Measurements from ENCODE around the gene GPR183.

The GPR183 gene, protein sequence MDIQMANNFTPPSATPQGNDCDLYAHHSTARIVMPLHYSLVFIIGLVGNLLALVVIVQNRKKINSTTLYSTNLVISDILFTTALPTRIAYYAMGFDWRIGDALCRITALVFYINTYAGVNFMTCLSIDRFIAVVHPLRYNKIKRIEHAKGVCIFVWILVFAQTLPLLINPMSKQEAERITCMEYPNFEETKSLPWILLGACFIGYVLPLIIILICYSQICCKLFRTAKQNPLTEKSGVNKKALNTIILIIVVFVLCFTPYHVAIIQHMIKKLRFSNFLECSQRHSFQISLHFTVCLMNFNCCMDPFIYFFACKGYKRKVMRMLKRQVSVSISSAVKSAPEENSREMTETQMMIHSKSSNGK

DNA sequence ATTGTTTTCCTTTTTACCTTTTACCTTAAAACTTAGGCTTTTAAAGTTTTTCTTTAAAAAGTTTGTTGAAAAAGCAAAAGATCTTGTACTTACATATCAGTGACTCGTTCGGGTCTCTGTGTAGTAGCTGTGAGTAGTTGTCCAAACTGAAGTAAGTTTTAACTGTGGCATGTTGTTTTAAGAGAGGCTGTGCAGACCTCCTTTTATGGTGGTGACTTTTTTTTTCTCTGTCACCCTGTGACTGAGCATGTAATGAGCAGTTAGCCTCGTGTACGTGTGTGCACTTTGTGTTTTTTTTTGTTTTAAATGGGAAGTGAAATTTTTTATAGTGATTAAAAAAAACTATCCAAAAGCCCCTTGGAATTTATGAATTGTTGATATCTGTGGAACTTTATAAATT is at the start of gene GPR183:
GPR183 (minus strand) TSS at position 153 of the 400 bp plus-strand sequence. CDS start 11,254 bp downstream, outside the sequence.
- POLR2A ChIA-PET: no interaction called here
- DNase-seq (ENCODE audit: extremely low spot score): no peak
- TF ChIP-seq SP1 (IDR thresholded peaks at IDR 0.05): no peak
- peak; percentile 78 for TF ChIP-seq ZNF384 (IDR thresholded peaks at IDR 0.05)
- CTCF ChIA-PET: interaction anchor here (0.7 kb wide), 1 partner anchor 22 kb away, joined by 10 read pairs; no protein-coding TSS in a partner anchor

DNA sequence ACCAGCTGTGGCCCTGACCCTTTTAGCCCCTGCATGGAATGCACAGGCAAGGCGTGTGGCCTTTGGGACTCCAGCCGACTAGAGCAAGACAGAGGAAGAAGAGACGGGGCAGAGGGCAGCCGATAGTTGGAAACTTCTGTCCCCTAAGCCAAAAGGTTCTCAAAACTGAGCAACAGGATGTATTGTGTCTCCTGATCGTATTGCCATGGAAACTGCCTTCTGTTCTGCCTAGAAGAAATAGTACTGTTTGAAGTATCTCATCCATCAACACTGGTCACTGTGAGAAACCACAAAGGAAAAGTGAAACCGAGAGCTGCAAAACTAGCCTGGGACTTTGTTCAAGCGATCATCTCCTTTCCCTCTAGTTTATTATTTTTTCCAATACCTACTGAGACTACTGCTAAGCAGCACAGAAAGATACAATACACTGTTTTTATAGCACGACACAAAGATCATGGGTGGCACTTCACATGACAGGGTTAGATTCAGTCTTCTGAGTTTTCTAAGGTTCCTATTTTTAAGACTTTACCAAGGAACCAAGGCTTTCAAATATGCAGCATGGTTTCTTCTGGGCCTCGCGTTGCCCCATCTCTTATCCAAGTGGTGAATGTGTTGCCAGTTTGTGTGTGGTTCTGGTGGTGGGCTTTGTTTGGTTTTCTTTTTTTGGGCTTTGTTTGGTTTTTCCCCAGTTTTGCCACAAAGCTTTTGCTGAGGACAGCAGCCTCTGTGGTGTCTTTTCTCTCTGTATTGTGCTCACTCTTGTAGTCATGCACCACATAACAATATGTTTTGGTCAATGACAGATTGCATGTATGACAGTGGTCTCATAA is 49.3 kb upstream of the GPR183 start:
- CTCF ChIA-PET: no interaction called here
- no peak for TF ChIP-seq ELF4 (IDR thresholded peaks at IDR 0.05)
- no peak for DNase-seq (ENCODE audit: extremely low spot score)
- POLR2A ChIA-PET: no interaction called here

DNA sequence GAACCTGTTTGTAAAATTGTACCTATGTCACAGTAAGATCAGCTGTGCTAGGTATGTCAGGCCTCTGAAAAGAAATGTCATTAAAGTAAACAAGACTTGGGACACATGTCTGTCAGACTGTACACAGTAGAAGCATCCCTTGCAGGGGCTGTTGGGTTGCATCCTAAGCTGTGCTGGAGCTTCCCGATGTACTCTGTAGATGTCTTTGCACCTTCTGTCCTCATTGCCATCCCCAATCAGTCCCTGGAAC is 48.7 kb upstream of the GPR183 start:
- POLR2A ChIA-PET: no interaction called here
- CTCF ChIA-PET: no interaction called here
- DNase-seq (ENCODE audit: extremely low spot score): no peak
- TF ChIP-seq FOXA1 (IDR thresholded peaks at IDR 0.05): no peak
- TF ChIP-seq ARNT (IDR thresholded peaks at IDR 0.05): no peak
- no peak for TF ChIP-seq FOXK2 (IDR thresholded peaks at IDR 0.05)
- TF ChIP-seq HDGF (IDR thresholded peaks at IDR 0.05; ENCODE audit: borderline replicate concordance): no peak
- no peak for TF ChIP-seq ZNF384 (IDR thresholded peaks at IDR 0.05)
- no peak for TF ChIP-seq LEF1 (IDR thresholded peaks at IDR 0.05; ENCODE audit: borderline replicate concordance)

DNA sequence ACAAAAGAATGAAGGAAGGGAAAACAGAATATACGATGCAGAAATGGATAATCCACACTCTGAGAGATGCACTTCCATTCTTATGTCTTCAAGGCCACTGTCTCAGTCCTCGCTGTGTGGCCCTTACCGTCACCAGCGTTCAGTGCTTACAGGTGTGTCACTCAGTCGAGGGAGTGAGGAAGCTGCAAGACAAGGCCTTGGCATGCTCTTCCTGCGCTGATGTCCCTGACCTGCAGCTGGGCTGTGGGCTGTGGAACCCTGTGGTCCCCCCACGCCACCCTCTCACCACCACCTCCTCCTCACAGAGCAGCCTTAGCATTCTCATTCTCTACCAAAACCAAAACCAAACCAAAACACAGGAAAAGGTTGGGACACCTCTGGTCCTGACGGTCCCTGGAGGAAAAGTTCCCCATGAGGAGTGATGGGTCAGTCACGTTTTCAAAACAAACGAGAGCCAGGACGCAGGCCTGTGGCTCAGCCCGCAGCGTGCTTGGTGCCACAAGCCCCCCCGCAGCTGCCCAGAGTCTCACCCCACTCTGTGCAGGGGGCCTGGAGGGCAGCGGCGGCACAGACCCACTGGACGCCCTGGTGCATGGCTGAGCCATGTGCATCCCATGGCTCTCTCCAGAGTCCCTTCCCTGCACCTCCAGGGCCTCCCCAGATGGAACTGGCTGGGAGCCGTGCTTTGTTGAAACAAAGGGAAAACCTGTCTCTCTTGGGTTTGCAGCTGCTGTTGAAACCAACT is 48.2 kb upstream of the GPR183 start:
- ChIA-PET CTCF (no interaction called here), POLR2A (no interaction called here)
- DNase-seq (ENCODE audit: extremely low spot score): no peak
- TF ChIP-seq BHLHE40 (IDR thresholded peaks at IDR 0.05; ENCODE audit: borderline replicate concordance): no peak
- TF ChIP-seq CTBP1 (IDR thresholded peaks at IDR 0.05; ENCODE audit: borderline replicate concordance): no peak
- TF ChIP-seq ZNF384 (IDR thresholded peaks at IDR 0.05): no peak
- no peak for TF ChIP-seq ARNT (IDR thresholded peaks at IDR 0.05)
- no peak for TF ChIP-seq FOXA1 (IDR thresholded peaks at IDR 0.05)

DNA sequence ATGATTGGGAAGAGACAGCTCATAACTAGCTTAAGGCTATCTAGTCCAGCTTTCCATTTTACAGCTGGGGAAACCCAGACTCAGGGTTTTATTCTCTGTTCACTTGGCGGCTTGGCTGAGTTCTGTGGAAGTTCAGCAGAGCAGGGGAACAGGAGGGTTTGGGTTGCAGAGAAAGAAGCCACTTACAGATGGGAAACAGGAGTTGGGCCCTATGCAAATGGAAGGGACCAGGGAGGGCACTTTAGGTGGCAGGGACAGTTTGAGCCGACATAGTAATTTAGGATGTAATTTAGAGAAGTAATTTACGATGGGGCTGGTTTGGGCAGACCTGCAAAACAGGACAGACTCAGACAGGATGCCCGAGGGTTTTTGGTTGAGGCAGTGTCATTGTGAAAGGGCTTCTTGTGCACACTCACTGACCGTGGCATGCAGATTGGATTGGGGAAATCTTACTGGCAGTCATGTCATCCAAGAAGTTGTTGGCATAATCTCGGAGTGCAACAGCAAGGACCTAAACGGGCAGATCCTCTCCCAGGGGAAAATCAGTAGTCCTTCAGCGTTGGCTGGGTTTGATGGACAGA is 47.3 kb upstream of the GPR183 start:
- CTCF ChIA-PET: no interaction called here
- POLR2A ChIA-PET: no interaction called here
- DNase-seq (ENCODE audit: extremely low spot score): no peak
- TF ChIP-seq FOXM1 (IDR thresholded peaks at IDR 0.05; ENCODE audit: borderline replicate concordance) (no peak), L3MBTL2 (conservative IDR thresholded peaks at IDR 0.05) (no peak), CTBP1 (IDR thresholded peaks at IDR 0.05; ENCODE audit: borderline replicate concordance) (no peak), SUZ12 (IDR thresholded peaks at IDR 0.05) (no peak), NFRKB (IDR thresholded peaks at IDR 0.05) (no peak)

DNA sequence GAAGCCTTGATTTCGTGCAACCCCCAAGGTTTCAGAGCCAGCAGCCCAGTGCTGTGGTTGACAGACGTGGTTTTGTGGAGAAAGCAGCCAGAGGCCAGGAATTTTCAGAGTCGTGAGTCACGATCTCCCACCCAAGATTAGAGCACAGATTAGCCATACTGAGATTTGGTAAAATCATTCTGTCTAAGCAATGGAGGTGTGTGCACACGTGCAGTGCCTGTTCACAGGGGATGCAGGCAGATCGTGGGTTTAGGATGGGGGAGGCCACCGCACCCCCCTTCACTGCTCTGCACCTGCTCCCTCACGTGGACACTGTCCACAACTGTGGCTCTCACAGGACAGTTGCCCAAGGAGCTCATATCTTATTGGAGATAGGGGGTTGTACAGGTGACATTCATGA is 46.6 kb upstream of the GPR183 start:
- no peak for DNase-seq (ENCODE audit: extremely low spot score)
- TF ChIP-seq ARNT (IDR thresholded peaks at IDR 0.05) (no peak), TARDBP (IDR thresholded peaks at IDR 0.05) (no peak), SUZ12 (IDR thresholded peaks at IDR 0.05) (no peak), LEF1 (IDR thresholded peaks at IDR 0.05; ENCODE audit: borderline replicate concordance) (no peak), HDGF (IDR thresholded peaks at IDR 0.05; ENCODE audit: borderline replicate concordance) (no peak)
- POLR2A ChIA-PET: no interaction called here
- CTCF ChIA-PET: no interaction called here

DNA sequence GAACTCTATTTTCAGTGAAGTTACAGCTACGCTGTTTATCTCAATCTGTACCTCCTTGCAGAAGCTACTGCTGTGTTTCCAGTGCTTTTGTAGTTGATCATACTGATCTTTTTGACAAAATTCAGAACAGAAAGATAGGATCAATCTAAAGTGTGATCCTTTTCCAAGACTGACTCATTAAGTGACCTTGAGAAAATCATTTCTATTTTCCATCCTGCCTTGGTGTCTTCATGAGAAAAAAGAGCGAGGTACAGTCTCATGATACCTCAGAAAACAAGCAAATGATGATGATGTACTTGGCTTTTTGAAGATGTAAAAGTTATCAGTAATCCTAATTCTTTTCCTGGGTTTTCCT is 46.0 kb upstream of the GPR183 start:
- no peak for TF ChIP-seq SP1 (IDR thresholded peaks at IDR 0.05)
- no peak for TF ChIP-seq SUZ12 (IDR thresholded peaks at IDR 0.05)
- TF ChIP-seq L3MBTL2 (conservative IDR thresholded peaks at IDR 0.05): no peak
- TF ChIP-seq TARDBP (IDR thresholded peaks at IDR 0.05): no peak
- TF ChIP-seq NFRKB (IDR thresholded peaks at IDR 0.05): no peak
- no peak for TF ChIP-seq LEF1 (IDR thresholded peaks at IDR 0.05; ENCODE audit: borderline replicate concordance)
- no peak for TF ChIP-seq ARNT (IDR thresholded peaks at IDR 0.05)
- TF ChIP-seq FOXA1 (IDR thresholded peaks at IDR 0.05): no peak
- CTCF ChIA-PET: no interaction called here
- POLR2A ChIA-PET: no interaction called here
- DNase-seq (ENCODE audit: extremely low spot score): no peak

DNA sequence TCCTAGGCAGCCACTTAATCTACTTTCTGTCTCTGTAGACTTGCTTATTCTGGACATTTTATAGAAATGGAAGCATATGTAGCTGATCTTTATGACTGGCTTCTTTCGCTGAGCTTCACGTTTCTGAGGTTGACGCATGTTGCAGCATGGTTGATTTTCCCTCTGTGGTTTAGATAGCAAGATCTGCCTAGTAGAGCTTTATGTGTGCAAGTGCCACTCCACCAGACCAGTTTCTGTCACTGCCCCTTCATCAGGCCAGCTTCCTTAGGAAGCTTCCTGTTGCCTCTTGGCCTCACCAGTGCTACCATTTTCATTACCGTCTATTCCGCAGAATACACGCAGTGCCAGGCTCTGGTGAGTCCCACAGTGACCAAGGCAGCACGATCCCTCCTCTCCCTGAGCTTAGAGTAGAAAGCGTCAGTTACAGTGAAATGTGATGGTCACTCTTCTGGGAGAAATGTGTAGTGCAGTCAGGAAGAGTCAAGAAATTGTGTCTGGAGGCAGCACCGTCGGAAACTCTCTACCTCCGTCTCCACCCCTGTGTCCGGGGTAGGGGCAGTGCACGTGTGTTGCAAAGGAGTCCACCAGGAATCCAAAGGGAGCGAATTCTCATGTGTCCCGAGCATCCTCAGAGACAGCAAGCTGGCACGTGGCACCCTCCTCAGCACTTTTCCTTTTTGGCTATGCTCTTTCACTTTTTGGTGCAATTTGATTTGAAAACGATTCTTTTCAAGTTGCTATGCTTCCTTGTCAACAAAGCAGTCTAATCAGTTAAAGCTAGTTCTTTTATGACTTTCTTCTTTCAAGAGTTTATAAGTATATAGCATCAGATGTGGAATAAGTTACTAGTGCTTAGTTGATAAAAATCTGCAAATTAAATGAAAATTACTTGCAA is 45.4 kb upstream of the GPR183 start:
- no peak for DNase-seq (ENCODE audit: extremely low spot score)
- POLR2A ChIA-PET: no interaction called here
- TF ChIP-seq FOXM1 (IDR thresholded peaks at IDR 0.05; ENCODE audit: borderline replicate concordance) (no peak), ELF4 (IDR thresholded peaks at IDR 0.05) (no peak), HDGF (IDR thresholded peaks at IDR 0.05; ENCODE audit: borderline replicate concordance) (no peak), LEF1 (IDR thresholded peaks at IDR 0.05; ENCODE audit: borderline replicate concordance) (no peak), SUZ12 (IDR thresholded peaks at IDR 0.05) (no peak), ARNT (IDR thresholded peaks at IDR 0.05) (no peak), CTBP1 (IDR thresholded peaks at IDR 0.05; ENCODE audit: borderline replicate concordance) (no peak), FOXK2 (IDR thresholded peaks at IDR 0.05) (no peak), NFRKB (IDR thresholded peaks at IDR 0.05) (no peak), FOXA1 (IDR thresholded peaks at IDR 0.05) (no peak), BHLHE40 (IDR thresholded peaks at IDR 0.05; ENCODE audit: borderline replicate concordance) (no peak), TARDBP (IDR thresholded peaks at IDR 0.05) (no peak), SP1 (IDR thresholded peaks at IDR 0.05) (no peak), ZNF384 (IDR thresholded peaks at IDR 0.05) (no peak)
- TF ChIP-seq, protein P1, sequence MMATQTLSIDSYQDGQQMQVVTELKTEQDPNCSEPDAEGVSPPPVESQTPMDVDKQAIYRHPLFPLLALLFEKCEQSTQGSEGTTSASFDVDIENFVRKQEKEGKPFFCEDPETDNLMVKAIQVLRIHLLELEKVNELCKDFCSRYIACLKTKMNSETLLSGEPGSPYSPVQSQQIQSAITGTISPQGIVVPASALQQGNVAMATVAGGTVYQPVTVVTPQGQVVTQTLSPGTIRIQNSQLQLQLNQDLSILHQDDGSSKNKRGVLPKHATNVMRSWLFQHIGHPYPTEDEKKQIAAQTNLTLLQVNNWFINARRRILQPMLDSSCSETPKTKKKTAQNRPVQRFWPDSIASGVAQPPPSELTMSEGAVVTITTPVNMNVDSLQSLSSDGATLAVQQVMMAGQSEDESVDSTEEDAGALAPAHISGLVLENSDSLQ (IDR thresholded peaks at IDR 0.05): no peak
- CTCF ChIA-PET: interaction anchor here (0.6 kb wide), 1 partner anchor 11 kb away, joined by 3 read pairs; no protein-coding TSS in a partner anchor

Data from HEK293T (cell line).